ENCODE results near the gene C1QTNF8. TPM values are rescaled to one million over a fixed set of nuclear protein-coding genes. Genes with fewer than 3 reads are reported as not detected.

Gene C1QTNF8
- total RNA-seq, 4 donors from 2014 or later, result not detected

DNA sequence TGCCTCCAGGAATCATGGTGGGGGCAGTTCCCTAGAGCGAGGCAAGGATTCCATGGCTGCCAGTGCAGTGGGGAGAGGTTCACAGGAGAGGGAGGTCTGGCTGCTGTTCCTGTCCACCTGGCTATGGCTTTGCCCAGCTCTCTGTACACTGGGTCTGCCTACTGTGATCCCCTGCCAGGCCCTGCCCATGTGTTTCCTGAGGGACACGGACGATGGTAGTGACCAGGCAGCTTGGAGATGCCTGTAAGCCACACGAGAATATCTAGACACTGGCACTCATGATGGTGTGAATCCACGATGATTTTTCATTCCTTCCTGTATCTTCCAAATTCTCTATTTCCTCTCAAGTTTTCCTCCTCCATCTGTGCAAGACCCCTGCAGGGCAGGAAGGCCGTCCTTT is 11.1 kb downstream of the C1QTNF8 start:
- peaks cover 0 to 100% (median 46%) of the 10 kb centered on the region in 4 donors for H3K27me3 ChIP-seq

DNA sequence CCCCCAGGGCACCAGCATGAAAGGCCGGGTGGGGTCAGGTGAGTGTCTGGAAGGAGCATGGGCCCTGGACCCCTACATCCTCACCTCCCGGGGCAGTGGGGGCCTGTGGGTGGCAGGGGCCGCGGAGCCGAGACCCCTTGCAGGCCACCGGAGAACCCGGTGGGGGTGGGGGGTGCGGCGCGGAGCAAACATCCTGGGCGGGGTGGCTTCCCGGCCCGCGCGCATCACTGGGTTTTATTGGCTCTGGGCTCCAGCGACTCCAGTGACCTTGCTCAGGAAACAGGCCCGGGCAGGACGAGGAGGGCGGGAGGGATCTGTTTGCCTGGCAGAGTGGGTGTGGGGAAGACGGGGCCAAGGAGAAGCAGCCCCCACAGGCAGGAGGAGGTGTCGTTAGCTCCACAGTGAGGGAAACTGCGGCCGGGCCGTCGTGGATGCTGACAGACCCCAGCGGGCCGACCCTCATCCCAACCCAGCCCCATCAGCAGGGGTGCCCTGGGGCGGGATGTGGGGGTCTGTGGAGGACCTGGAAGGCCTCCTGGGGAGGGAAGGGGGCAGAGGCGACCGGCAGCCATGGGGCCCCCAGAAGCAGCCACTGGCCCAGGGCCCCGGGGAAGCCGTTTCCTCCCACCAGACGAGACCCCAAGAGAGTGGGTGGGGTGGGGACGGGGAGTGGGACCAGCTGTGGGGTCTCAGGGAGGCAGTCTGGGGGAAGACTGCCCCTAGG is 12.9 kb downstream of the C1QTNF8 start:
- H3K36me3 ChIP-seq, result no peaks in the 10 kb centered on the region
- intact Hi-C loops (cut with DNase I), result no loop called here
- H3K27me3 ChIP-seq, result peaks cover 0 to 100% (median 34%) of the 10 kb centered on the region in 4 donors
- peaks cover 0 to 9% (median 4%) of the 10 kb centered on the region in 4 donors for H3K4me1 ChIP-seq
- H3K4me3 ChIP-seq, result no peak overlapping the region
- peaks cover 0 to 30% (median 24%) of the 10 kb centered on the region in 4 donors for H3K9me3 ChIP-seq
- no peak overlapping the region for H3K27ac ChIP-seq (replicated peaks in 1 of 4)
- no peak for DNase-seq (ENCODE audit: extremely low spot score)
- 70% methylated on average over 18 of the region's 34 CpGs for WGBS
- TF ChIP-seq EP300 (IDR thresholded peaks at IDR 0.05) (no peak), CTCF (IDR thresholded peaks at IDR 0.05) (no peak), POLR2AphosphoS5 (IDR thresholded peaks at IDR 0.05) (no peak), POLR2A (IDR thresholded peaks at IDR 0.05; ENCODE audit: low read depth) (no peak)

More for the DNA sequence above, 11.1 kb downstream of the C1QTNF8 start:
- peaks cover 0 to 30% (median 24%) of the 10 kb centered on the region in 4 donors for H3K9me3 ChIP-seq
- WGBS, result 91% methylated on average over 6 of the region's 6 CpGs
- intact Hi-C loops (cut with DNase I), result no loop called here
- H3K36me3 ChIP-seq, result no peaks in the 10 kb centered on the region
- no peak overlapping the region for H3K27ac ChIP-seq (replicated peaks in 1 of 4)
- peaks cover 10 to 13% (median 12%) of the 10 kb centered on the region in 4 donors for H3K4me1 ChIP-seq
- DNase-seq (ENCODE audit: extremely low spot score), result no peak
- TF ChIP-seq EP300 (IDR thresholded peaks at IDR 0.05) (no peak), POLR2A (IDR thresholded peaks at IDR 0.05; ENCODE audit: low read depth) (no peak), CTCF (IDR thresholded peaks at IDR 0.05) (no peak), POLR2AphosphoS5 (IDR thresholded peaks at IDR 0.05) (no peak)
- no peak overlapping the region for H3K4me3 ChIP-seq

GRCh38 chr16:1082266-1082951 is 13.6 kb downstream of the C1QTNF8 start:
- Histone ChIP-seq H3K9me3 (peaks cover 0 to 30% (median 24%) of the 10 kb centered on the region in 4 donors), H3K27me3 (peaks cover 0 to 100% (median 30%) of the 10 kb centered on the region in 4 donors), H3K27ac (replicated peaks in 1 of 4) (no peak overlapping the region), H3K36me3 (no peaks in the 10 kb centered on the region), H3K4me3 (no peak overlapping the region), H3K4me1 (peaks cover 0 to 9% (median 4%) of the 10 kb centered on the region in 4 donors)
- intact Hi-C loops (cut with DNase I), result no loop called here
- TF ChIP-seq POLR2AphosphoS5 (IDR thresholded peaks at IDR 0.05) (no peak), CTCF (IDR thresholded peaks at IDR 0.05) (no peak), EP300 (IDR thresholded peaks at IDR 0.05) (no peak)
- WGBS, result 71% methylated on average over 15 of the region's 21 CpGs
- DNase-seq (ENCODE audit: extremely low spot score), result no peak

GRCh38 chr16:1081734-1082265 is 14.2 kb downstream of the C1QTNF8 start:
- no peak overlapping the region for H3K27ac ChIP-seq (replicated peaks in 1 of 4)
- 61% methylated on average over 10 of the region's 22 CpGs for WGBS
- H3K36me3 ChIP-seq, result no peaks in the 10 kb centered on the region
- DNase-seq (ENCODE audit: extremely low spot score), result no peak
- peaks cover 0 to 100% (median 32%) of the 10 kb centered on the region in 4 donors for H3K27me3 ChIP-seq
- H3K4me3 ChIP-seq, result no peak overlapping the region
- TF ChIP-seq CTCF (IDR thresholded peaks at IDR 0.05) (no peak), POLR2AphosphoS5 (IDR thresholded peaks at IDR 0.05) (no peak), POLR2A (IDR thresholded peaks at IDR 0.05; ENCODE audit: low read depth) (no peak), EP300 (IDR thresholded peaks at IDR 0.05) (no peak)
- H3K9me3 ChIP-seq, result peaks cover 0 to 30% (median 24%) of the 10 kb centered on the region in 4 donors
- H3K4me1 ChIP-seq, result peaks cover 0 to 9% (median 4%) of the 10 kb centered on the region in 4 donors
- intact Hi-C loops (cut with DNase I), result no loop called here

All from esophagus muscularis mucosa (tissue), 4 donors.